Muscle layer of duodenum (tissue), 2 donors: Measurements from ENCODE around the gene INTS1.
"Not testable (repeated sequence)": the region's sequence is repeated elsewhere in the genome, so short reads cannot be mapped to it uniquely, and the experiment has no call there.

Source experiments
- H3K27ac ChIP-seq: one replicate; pipeline ENCODE4 v1.7.0; 2013; ENCODE audit warnings: mild to moderate bottlenecking, low read length
- H3K27me3 ChIP-seq: one replicate; pipeline ENCODE4 v1.7.0; 2013; ENCODE audit warnings: low read depth, mild to moderate bottlenecking, control low read depth, low read length
- H3K36me3 ChIP-seq, 2 donors: one replicate each; pipeline ENCODE4 v1.7.0; 2013; ENCODE audit warnings: low read length in 2 of 2, control low read depth in 1 of 2, mild to moderate bottlenecking in 1 of 2; ENCODE audit not compliant: insufficient read depth in 2 of 2, control insufficient read depth in 1 of 2
- H3K4me1 ChIP-seq, 2 donors: one replicate each; pipeline ENCODE4 v1.7.0; 2013; ENCODE audit warnings: low read length in 2 of 2, mild to moderate bottlenecking in 2 of 2, control low read depth in 1 of 2, moderate library complexity in 1 of 2; ENCODE audit not compliant: insufficient read depth in 2 of 2, control insufficient read depth in 1 of 2
- H3K4me3 ChIP-seq, 2 donors: one replicate each; pipeline ENCODE4 v1.7.0; 2013; ENCODE audit warnings: low read length in 2 of 2, low read depth in 1 of 2, mild to moderate bottlenecking in 1 of 2
- H3K9me3 ChIP-seq, 2 donors: one replicate each; pipeline ENCODE4 v1.7.0; 2013; ENCODE audit warnings: low read length in 2 of 2, control low read depth in 1 of 2, mild to moderate bottlenecking in 1 of 2; ENCODE audit not compliant: control insufficient read depth in 1 of 2
- donor health status: healthy.

Gene INTS1

DNA sequence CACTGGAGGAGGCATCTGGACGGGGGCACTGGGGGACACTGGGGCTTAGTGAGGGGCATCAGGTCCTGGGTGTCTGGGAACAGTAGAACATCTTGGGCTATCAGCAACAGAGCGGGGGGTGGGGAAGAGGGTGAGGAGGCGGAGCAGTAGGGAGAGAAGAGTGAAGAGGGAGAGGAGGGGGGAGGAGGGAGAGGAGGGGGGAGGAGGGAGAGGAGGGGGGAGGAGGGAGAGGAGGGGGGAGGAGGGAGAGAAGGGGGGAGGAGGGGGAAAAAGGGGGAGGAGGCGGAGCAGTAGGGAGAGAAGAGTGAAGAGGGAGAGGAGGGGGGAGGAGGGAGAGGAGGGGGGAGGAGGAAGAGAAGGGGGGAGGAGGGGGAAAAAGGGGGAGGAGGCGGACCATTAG is 58.2 kb downstream of the INTS1 start:
- peaks cover 0 to 15% of the 10 kb centered on the region in 2 donors for H3K4me1 ChIP-seq
- peaks cover 0 to 16% of the 10 kb centered on the region in 2 donors for H3K36me3 ChIP-seq
- not testable (repeated sequence) for H3K27ac ChIP-seq, H3K27me3 ChIP-seq, H3K4me3 ChIP-seq, H3K9me3 ChIP-seq

GRCh38 chr7:1445341-1445740 is 58.8 kb downstream of the INTS1 start:
- H3K9me3 ChIP-seq: no peaks in the 10 kb centered on the region
- peaks cover 0 to 13% of the 10 kb centered on the region in 2 donors for H3K4me1 ChIP-seq
- H3K27me3 ChIP-seq: no peaks in the 10 kb centered on the region
- peaks cover 0 to 16% of the 10 kb centered on the region in 2 donors for H3K36me3 ChIP-seq
- H3K27ac ChIP-seq: no peak overlapping the region
- no peak overlapping the region for H3K4me3 ChIP-seq

GRCh38 chr7:1444925-1445322 is 59.3 kb downstream of the INTS1 start:
- Histone ChIP-seq H3K36me3 (peaks cover 0 to 16% of the 10 kb centered on the region in 2 donors), H3K27me3 (no peaks in the 10 kb centered on the region), H3K9me3 (no peaks in the 10 kb centered on the region), H3K4me3 (no peak overlapping the region), H3K4me1 (peaks cover 0 to 13% of the 10 kb centered on the region in 2 donors), H3K27ac (no peak overlapping the region)

GRCh38 chr7:1444214-1444924 is 59.8 kb downstream of the INTS1 start:
- H3K36me3 ChIP-seq: peaks cover 2 to 12% of the 10 kb centered on the region in 2 donors

DNA sequence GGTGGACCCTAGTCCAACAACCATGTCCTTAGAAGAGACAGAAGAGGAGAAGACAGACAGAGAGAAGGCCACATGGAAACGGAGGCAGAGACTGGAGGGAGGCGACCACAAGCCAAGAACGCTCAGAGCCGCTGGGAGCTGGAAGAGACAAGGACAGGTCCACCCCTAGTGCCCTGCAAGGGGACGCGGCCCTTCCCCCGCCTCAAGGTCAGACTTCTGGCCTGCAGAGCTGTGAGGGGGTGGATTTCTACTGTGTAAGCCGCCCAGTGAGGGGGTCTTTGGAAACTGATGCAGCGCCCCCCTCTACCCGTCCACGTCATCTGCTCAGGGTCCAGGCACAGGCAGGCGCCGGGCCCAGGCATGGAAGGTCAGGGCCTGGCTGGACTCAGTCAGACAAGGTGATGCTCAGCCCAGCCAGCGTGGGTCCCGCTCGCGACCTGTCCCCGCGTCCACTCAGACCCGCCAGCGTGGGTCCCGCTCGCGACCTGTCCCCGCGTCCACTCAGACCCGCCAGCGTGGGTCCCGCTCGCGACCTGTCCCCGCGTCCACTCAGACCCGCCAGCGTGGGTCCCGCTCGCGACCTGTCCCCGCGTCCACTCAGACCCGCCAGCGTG is 60.5 kb downstream of the INTS1 start:
- H3K4me3 ChIP-seq, H3K9me3 ChIP-seq, H3K27ac ChIP-seq, H3K27me3 ChIP-seq: not testable (repeated sequence)
- peaks cover 5 to 12% of the 10 kb centered on the region in 2 donors for H3K36me3 ChIP-seq
- H3K4me1 ChIP-seq: peaks cover 0 to 13% of the 10 kb centered on the region in 2 donors

More at GRCh38 chr7:1444214-1444924, 59.8 kb downstream of the INTS1 start:
- no peaks in the 10 kb centered on the region for H3K9me3 ChIP-seq
- no peaks in the 10 kb centered on the region for H3K27me3 ChIP-seq
- H3K4me1 ChIP-seq: peaks cover 0 to 13% of the 10 kb centered on the region in 2 donors
- H3K27ac ChIP-seq: no peak overlapping the region
- no peak overlapping the region for H3K4me3 ChIP-seq

GRCh38 chr7:1442355-1443124 is 61.6 kb downstream of the INTS1 start:
- Histone ChIP-seq H3K9me3 (no peaks in the 10 kb centered on the region), H3K27me3 (no peaks in the 10 kb centered on the region), H3K4me1 (peaks cover 0 to 6% of the 10 kb centered on the region in 2 donors), H3K27ac (no peak overlapping the region), H3K36me3 (peaks cover 5 to 18% of the 10 kb centered on the region in 2 donors), H3K4me3 (no peak overlapping the region)

- Histone ChIP-seq H3K36me3 (peaks cover 5 to 25% of the 10 kb centered on the region in 2 donors), H3K4me3 (no peak overlapping the region), H3K4me1 (peaks cover 0 to 2% of the 10 kb centered on the region in 2 donors), H3K9me3 (no peaks in the 10 kb centered on the region), H3K27me3 (no peaks in the 10 kb centered on the region), H3K27ac (no peak overlapping the region)
These were observed 62.4 kb downstream of the INTS1 start for GRCh38 chr7:1441615-1442354.

- Histone ChIP-seq H3K4me1 (no peaks in the 10 kb centered on the region), H3K9me3 (no peaks in the 10 kb centered on the region), H3K4me3 (no peak overlapping the region), H3K27me3 (no peaks in the 10 kb centered on the region), H3K27ac (no peak overlapping the region), H3K36me3 (peaks cover 5 to 28% of the 10 kb centered on the region in 2 donors)
These were observed 63.6 kb downstream of the INTS1 start for GRCh38 chr7:1440620-1441019.

DNA sequence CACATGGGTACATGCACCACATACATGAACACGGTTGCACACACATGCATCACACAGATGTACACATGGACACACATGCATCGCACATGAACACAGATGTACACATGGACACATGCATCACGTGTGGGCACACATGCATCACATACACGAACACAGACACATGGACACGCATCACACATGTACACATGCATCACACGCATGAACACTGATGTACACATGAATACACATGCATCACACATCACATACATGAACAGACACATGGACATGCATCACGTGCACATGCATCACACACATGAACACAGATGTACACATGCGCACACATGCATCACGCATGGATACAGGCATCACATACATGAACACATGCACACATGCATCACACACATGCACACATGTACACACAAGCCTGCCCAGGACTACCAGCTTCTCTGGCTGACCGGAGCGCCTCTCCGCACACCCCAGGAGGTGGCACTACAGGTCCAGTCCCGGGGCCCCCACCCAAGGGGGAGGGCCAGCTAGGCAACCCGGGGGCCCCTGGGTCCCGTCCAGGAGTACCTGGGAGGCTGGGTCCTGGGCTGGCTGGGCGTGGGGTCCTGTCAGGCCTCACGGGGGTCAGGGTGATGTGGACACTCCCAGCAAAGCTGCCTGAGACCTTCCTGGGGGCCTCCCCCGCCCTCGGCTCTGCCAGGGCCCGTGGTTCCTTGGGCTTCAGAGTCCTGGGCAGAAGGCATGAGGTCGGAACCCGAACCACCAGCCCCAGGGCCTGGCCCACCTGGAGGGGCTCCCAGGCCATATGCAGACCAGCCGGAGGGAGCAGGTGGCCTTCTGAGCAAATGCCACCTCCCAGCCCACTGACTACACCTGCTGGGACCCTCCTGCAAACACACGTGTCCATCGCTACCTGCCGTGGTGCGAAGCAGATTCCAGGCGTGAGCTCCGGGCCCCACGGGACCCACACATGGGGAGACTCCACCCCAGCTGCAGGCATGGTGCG is 64.5 kb downstream of the INTS1 start:
- no peak overlapping the region for H3K27ac ChIP-seq
- no peaks in the 10 kb centered on the region for H3K9me3 ChIP-seq
- H3K27me3 ChIP-seq: no peaks in the 10 kb centered on the region
- H3K36me3 ChIP-seq: peaks cover 5 to 31% of the 10 kb centered on the region in 2 donors
- no peaks in the 10 kb centered on the region for H3K4me1 ChIP-seq
- no peak overlapping the region for H3K4me3 ChIP-seq

GRCh38 chr7:1438821-1439220 is 65.4 kb downstream of the INTS1 start:
- Histone ChIP-seq H3K4me1 (no peaks in the 10 kb centered on the region), H3K36me3 (peaks cover 5 to 31% of the 10 kb centered on the region in 2 donors), H3K27me3 (no peaks in the 10 kb centered on the region), H3K4me3 (no peak overlapping the region), H3K27ac (no peak overlapping the region), H3K9me3 (no peaks in the 10 kb centered on the region)
